ENCODE data around the gene PRDX2. TPM values are rescaled to one million over a fixed set of nuclear protein-coding genes. Genes with fewer than 3 reads are reported as not detected.
A peak's percentile ranks its signal among the peaks of the same experiment; 100 is the strongest.

PRDX2 gene
- total and polyA plus RNA-seq, 10 of the 15 experiments (the other 5 are each of a cell fraction or from before 2014, with no cell fraction given) = 93.0 to 812 (median 344) TPM

- H3K4me3 ChIP-seq = no peak overlapping the region
- no peaks in the 10 kb centered on the region for H3K36me3 ChIP-seq (ENCODE audit: control insufficient read depth in 2 of 2, insufficient read depth in 2 of 2, low read length in 1 of 2)
- H4K20me1 ChIP-seq (ENCODE audit: control insufficient read depth, insufficient read depth) = no peaks in the 10 kb centered on the region
- intact Hi-C loops (cut with micrococcal nuclease; ENCODE audit: unreplicated experiment) = loop anchor here (5.0 to 10.0 kb wide), 2 partner anchors 172 to 1690 kb away; partner anchors contain the start of genes ZNF490 and ZNF791
- no peak for FAIRE-seq
- peak overlapping the region; percentile 77 for H3K4me2 ChIP-seq (ENCODE audit: control insufficient read depth, insufficient read depth)
- ChIA-PET CTCF (no interaction called here), SMC1A (ENCODE audit: uncharacterized antibody, unreplicated experiment) (no interaction called here), RAD21 (ENCODE audit: unreplicated experiment) (interaction anchor here (2.7 kb wide), 1 partner anchor 12 kb away, joined by 23 read pairs; no protein-coding TSS in a partner anchor), POLR2A (no interaction called here)
- peaks cover 73% of the 10 kb centered on the region for H3K4me1 ChIP-seq (ENCODE audit: control insufficient read depth, insufficient read depth, low read length)
- TF ChIP-seq POLR2A (IDR thresholded peaks at IDR 0.05; ENCODE audit: low read depth, low read length) = 0 out of 2 replicates have a peak, but pooled peaks have one; percentile 23
- TF ChIP-seq ZBTB33 (IDR thresholded peaks at IDR 0.05) = 0 out of 2 replicates have a peak, but pooled peaks have one; percentile 16
- TF ChIP-seq HDAC6 (IDR thresholded peaks at IDR 0.05; ENCODE audit: unreplicated experiment) = no peak
- peak; percentile 89 for TF ChIP-seq MLLT1 (IDR thresholded peaks at IDR 0.05)
- no peak for TF ChIP-seq IRF5 (IDR thresholded peaks at IDR 0.05; ENCODE audit: borderline replicate concordance)
- TF ChIP-seq CHD2 (IDR thresholded peaks at IDR 0.05; ENCODE audit: borderline replicate concordance, low read depth, low read length) = 0 out of 2 replicates have a peak, but pooled peaks have one; percentile 4
- peak; percentile 24; the same call in 1 of the 2 replicates for TF ChIP-seq PKNOX1 (IDR thresholded peaks at IDR 0.05)
- TF ChIP-seq MAX (IDR thresholded peaks at IDR 0.05; ENCODE audit: low read depth, low read length) = 0 out of 2 replicates have a peak, but pooled peaks have one; percentile 45
- no peak for TF ChIP-seq POLR2AphosphoS2 (IDR thresholded peaks at IDR 0.05; ENCODE audit: low read depth, low read length)
- no peak for TF ChIP-seq NR2F1 (conservative IDR thresholded peaks at IDR 0.05)
- ATAC-seq = no peak
- 0 out of 2 replicates have a peak overlapping the region, but pooled peaks have one; percentile 21 for H3K9ac ChIP-seq (ENCODE audit: control insufficient read depth, insufficient read depth, low read length)
- DNase-seq (ENCODE audit: low read depth, low spot score) = no peak
- H2AFZ ChIP-seq (ENCODE audit: control insufficient read depth, low read depth, low read length) = no peak overlapping the region; the same call in 1 of the 2 replicates
- H3K27me3 ChIP-seq (replicated peaks in 1 of 2; ENCODE audit: control insufficient read depth in 2 of 2, insufficient read depth in 2 of 2, low read length in 1 of 2) = no peaks in the 10 kb centered on the region
- BruUV-seq (replicated peaks) = no TSS peak
- WGBS (ENCODE audit: insufficient coverage, insufficient replicate concordance, low lambda C conversion rate, missing lambda C conversion rate) = 14% methylated on average over 10 of the region's 10 CpGs
- H3K9me3 ChIP-seq (replicated peaks; ENCODE audit: control insufficient read depth, insufficient read depth, low read length) = no peaks in the 10 kb centered on the region
- H3K79me2 ChIP-seq (ENCODE audit: control insufficient read depth, insufficient read depth, low read length) = peaks cover 15% of the 10 kb centered on the region
- in situ Hi-C loops (cut with MboI) = no loop called here
- peak overlapping the region; percentile 97 for H3K27ac ChIP-seq (ENCODE audit: control insufficient read depth, insufficient read depth)
Measured at GRCh38 chr19:12784394-12784870, 17.2 kb downstream of the PRDX2 start.

Data from GM12878 (cell line).